ENCODE data around the gene NAP1L4.

NAP1L4 gene

GRCh38 chr11:3016861-3017260 is 24.7 kb upstream of the NAP1L4 start:
- DNase-seq (no peak), ATAC-seq (no peak)
- Mint-ChIP-seq H3K4me3 (no peak overlapping the region), H3K27ac (no peak overlapping the region), H3K36me3 (ENCODE audit: low read depth) (peaks cover 51% of the 10 kb centered on the region), H3K4me1 (peaks cover 35% of the 10 kb centered on the region), H3K27me3 (no peaks in the 10 kb centered on the region), H3K9me3 (no peaks in the 10 kb centered on the region)

DNA sequence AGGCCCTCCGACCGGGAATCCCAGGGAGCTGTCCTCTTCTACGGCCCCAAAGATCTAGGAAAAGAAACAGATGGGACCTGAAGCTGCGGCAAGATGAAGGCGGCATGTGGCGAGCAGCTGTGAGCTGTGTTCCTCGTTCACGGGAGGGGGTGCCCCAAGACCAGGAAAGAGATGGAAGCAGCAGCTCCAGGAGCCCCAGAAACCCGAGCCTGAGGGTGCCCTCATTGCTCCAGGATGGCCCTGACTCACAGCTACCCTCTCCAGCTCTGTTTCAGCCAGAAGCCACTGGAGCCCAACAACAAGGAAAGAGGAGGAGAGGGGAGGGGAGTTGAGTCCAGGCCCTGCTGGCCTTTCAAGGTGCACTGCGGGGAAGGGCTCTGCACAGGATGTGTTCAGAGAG is 23.7 kb upstream of the NAP1L4 start:
- ATAC-seq = no peak
- Mint-ChIP-seq H3K36me3 (ENCODE audit: low read depth) (peaks cover 57% of the 10 kb centered on the region), H3K4me3 (no peak overlapping the region), H3K27me3 (no peaks in the 10 kb centered on the region), H3K9me3 (no peaks in the 10 kb centered on the region), H3K4me1 (peaks cover 33% of the 10 kb centered on the region), H3K27ac (no peak overlapping the region)
- DNase-seq = no peak

GRCh38 chr11:3014943-3015342 is 22.8 kb upstream of the NAP1L4 start:
- Mint-ChIP-seq H3K4me1 (peaks cover 33% of the 10 kb centered on the region), H3K27ac (peak overlapping the region; percentile 72), H3K36me3 (ENCODE audit: low read depth) (peaks cover 59% of the 10 kb centered on the region), H3K9me3 (no peaks in the 10 kb centered on the region), H3K27me3 (no peaks in the 10 kb centered on the region), H3K4me3 (no peak overlapping the region)
- ATAC-seq = no peak
- no peak for DNase-seq

DNA sequence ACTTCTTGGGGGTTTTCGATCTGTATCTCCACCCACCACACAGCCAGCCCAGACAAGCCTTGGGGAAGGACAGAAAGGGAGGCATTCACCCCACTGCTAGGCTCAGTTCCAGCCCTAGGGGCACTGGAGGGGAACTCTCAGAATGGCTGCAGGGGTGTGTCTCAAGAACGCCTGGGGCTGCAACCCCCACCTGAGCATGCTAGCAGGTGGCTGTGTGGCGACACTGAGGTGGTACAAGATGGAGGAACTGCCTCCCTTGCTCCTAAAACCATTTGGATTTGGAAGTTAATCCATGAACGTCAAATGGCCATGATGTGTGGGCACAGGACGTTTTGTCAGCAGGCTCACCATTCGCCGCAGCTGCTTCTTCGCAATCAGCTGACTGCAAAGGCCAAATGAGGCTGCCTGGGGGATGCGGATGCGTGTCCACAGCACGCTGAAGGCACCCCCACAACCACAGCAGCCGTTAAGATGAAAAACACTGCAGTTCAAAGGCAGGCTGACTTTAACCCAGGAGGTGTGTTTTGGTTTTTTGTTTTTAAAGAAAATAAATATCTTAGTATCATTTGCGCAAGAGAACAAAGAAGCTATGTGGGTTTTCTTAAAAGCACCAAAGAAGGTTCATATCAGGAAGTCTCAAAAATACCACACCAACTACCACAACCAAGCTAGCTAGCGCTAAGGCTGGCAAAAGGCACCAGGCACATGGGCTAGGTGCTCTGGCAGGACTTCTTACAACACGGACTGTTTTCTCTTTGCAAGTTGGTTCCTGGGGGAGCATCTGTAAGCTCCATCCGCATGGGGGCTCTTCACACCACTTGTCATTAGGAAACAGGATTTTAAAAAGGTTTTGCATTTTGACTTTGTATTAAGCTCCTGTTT is 22.2 kb upstream of the NAP1L4 start:
- H3K4me1 Mint-ChIP-seq = peaks cover 34% of the 10 kb centered on the region
- H3K4me3 Mint-ChIP-seq = no peak overlapping the region
- no peaks in the 10 kb centered on the region for H3K27me3 Mint-ChIP-seq
- ATAC-seq (peak; percentile 70), DNase-seq (peak; percentile 56)
- H3K27ac Mint-ChIP-seq = peak overlapping the region; percentile 72
- peaks cover 60% of the 10 kb centered on the region for H3K36me3 Mint-ChIP-seq (ENCODE audit: low read depth)
- H3K9me3 Mint-ChIP-seq = no peaks in the 10 kb centered on the region

DNA sequence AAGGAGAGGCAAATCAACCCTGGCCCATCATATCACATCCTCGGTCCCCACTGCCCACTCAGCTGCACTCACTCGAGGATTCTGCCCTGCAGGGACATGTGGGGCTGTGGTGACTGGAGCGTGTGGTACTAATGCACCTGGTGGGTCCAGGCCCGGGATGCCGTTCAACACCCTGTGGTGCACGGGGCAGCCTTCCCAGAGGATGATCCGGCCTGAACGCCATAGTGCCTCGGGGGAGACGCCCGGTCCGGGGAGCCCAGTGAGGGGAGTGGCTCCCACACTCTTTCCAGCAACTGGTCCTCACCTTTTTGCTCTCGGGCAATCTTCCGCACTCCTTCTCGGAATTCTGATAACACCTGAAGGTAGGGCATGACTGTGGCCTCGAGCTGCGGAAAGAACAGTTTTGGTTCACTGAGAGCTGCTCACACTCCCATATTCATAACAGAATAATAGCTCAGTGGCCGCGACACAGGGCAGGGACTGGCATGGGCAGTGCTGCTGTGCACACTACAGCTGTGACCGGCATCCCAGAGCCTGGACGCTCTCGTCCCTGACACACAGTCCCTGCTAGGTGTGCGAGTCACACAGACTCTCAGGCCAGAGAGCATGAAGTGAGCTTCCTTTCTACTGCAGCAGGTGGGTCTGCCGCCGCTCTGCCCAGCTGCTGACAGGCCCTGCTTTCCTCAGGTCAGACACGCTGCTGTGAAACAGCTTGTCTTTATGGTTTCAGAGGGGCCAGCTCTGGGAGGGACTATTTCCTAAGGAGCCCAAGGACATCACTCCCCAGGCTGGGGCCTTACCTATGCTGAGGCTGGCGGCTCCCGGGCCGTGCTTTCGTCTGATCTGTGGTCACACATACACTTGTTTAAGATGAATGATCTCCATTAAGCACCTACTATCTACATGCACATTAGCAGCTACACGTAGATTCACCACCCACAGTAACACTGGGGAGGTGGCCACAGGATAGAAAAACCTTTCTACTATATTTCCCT is 20.1 kb upstream of the NAP1L4 start:
- Mint-ChIP-seq H3K36me3 (ENCODE audit: low read depth) (peaks cover 50% of the 10 kb centered on the region), H3K27me3 (no peaks in the 10 kb centered on the region), H3K27ac (peak overlapping the region; percentile 35), H3K9me3 (no peaks in the 10 kb centered on the region), H3K4me1 (peaks cover 37% of the 10 kb centered on the region), H3K4me3 (no peak overlapping the region)
- DNase-seq = no peak
- no peak for ATAC-seq

- peaks cover 44% of the 10 kb centered on the region for H3K36me3 Mint-ChIP-seq (ENCODE audit: low read depth)
- DNase-seq (no peak), ATAC-seq (no peak)
- H3K9me3 Mint-ChIP-seq = no peaks in the 10 kb centered on the region
- H3K4me1 Mint-ChIP-seq = peaks cover 38% of the 10 kb centered on the region
- H3K27ac Mint-ChIP-seq = no peak overlapping the region
- no peak overlapping the region for H3K4me3 Mint-ChIP-seq
- H3K27me3 Mint-ChIP-seq = no peaks in the 10 kb centered on the region
These were observed 18.6 kb upstream of the NAP1L4 start for GRCh38 chr11:3010521-3011275.

DNA sequence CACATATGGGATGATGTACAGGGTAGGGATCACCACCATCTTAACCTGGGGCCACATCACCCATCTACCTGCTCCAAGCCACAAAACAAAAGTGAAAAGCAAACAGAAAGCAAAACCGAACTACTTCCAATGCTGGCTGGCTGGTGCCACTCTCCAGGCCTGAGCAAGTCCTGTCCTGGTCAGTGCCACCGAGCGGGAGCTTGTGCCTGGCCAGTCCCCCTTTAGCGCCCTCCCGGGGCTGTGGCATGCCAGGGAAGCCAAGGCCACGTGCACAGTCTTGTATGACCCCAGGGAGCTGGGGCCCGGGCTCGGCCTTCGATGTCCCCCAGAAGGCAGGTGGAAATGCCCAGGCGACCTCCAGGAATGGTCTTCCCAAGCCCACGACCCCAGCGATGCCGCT is 17.9 kb upstream of the NAP1L4 start:
- Mint-ChIP-seq H3K27me3 (no peaks in the 10 kb centered on the region), H3K9me3 (no peaks in the 10 kb centered on the region), H3K4me3 (no peak overlapping the region), H3K27ac (no peak overlapping the region), H3K4me1 (peaks cover 31% of the 10 kb centered on the region), H3K36me3 (ENCODE audit: low read depth) (peaks cover 42% of the 10 kb centered on the region)
- ATAC-seq (no peak), DNase-seq (no peak)

DNA sequence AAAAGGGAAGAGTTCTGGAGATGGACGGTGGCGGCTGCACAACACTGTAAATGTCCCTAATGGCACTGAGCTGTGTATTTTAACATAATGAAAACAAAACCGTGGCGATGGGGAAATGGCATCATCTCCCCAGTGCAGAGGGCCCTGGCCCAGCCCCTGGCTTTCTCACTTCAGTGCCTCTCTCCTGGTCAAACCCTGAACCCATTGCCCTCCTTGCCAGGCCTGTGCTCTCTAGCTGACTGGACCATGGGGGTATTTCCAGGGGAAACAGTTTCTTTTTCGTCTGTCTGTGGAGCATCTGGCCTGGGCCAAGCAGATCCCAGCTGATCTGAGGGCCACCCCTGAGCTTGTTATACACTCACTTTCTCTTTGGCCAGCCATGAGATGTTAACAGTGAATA is 17.4 kb upstream of the NAP1L4 start:
- DNase-seq (no peak), ATAC-seq (no peak)
- H3K4me3 Mint-ChIP-seq = no peak overlapping the region
- H3K36me3 Mint-ChIP-seq (ENCODE audit: low read depth) = peaks cover 36% of the 10 kb centered on the region
- no peaks in the 10 kb centered on the region for H3K9me3 Mint-ChIP-seq
- H3K4me1 Mint-ChIP-seq = peaks cover 26% of the 10 kb centered on the region
- no peak overlapping the region for H3K27ac Mint-ChIP-seq
- no peaks in the 10 kb centered on the region for H3K27me3 Mint-ChIP-seq

DNA sequence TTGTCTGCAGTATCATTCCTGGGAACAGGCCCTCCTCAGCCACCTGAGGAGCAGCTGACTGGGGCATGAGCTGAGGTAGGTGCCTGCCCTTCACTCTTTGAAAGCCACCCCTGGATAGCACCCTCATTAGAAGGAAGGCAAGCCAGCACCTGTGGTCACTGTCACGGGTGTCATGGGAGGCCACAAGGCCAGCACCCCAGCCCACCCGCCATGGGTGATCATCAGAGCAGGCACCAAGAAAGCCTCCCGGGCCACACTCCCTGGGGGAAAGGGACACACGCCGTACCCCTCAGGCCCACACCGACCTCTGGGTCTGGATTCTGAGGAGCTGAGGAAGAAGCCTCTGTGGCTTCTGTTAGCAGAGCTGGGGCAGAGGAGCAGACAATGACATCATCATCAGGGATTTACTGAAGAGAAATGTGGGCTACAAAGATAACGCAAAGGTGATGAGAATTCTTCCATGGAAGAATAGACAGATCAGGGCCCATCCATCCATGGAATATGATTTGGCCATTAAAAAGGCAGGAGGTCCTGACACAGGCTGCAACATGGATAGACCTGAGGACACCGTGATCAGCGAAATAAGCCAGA is 16.7 kb upstream of the NAP1L4 start:
- H3K4me1 Mint-ChIP-seq = peaks cover 20% of the 10 kb centered on the region
- H3K27ac Mint-ChIP-seq = no peak overlapping the region
- H3K36me3 Mint-ChIP-seq (ENCODE audit: low read depth) = peaks cover 39% of the 10 kb centered on the region
- H3K4me3 Mint-ChIP-seq = no peak overlapping the region
- no peaks in the 10 kb centered on the region for H3K27me3 Mint-ChIP-seq
- ATAC-seq (no peak), DNase-seq (no peak)
- no peaks in the 10 kb centered on the region for H3K9me3 Mint-ChIP-seq

DNA sequence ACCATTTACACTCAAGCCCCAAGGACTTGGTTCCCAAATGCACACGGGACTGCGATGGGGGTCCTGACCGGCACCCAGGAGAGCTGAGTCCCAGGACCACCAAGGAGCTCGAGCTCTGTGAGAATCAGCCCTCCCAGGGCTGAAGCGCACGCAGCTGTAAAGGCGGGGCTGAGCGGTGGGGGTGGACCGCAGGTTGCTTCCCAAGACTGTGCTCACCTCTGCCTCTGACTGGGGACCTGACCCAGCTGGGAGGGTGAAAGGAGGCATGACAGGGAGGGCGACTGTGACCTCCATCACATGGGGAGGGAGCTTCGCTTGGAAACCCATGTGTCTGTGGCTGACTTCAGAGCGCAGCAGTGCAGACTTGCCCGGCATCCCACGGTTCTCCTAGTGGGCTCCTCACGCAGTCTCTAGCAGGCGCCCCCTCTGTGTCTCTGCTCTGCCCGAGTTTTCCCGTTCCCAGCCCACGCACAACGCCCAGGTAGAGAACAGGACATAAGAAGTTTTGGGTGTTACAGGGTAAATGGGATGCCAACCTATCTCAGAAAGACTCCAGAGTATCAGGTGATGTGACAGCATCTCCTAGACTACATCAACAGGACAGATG is 15.4 kb upstream of the NAP1L4 start:
- H3K36me3 Mint-ChIP-seq (ENCODE audit: low read depth) = peaks cover 49% of the 10 kb centered on the region
- ATAC-seq (no peak), DNase-seq (no peak)
- H3K27ac Mint-ChIP-seq = no peak overlapping the region
- H3K27me3 Mint-ChIP-seq = no peaks in the 10 kb centered on the region
- no peak overlapping the region for H3K4me3 Mint-ChIP-seq
- peaks cover 16% of the 10 kb centered on the region for H3K4me1 Mint-ChIP-seq
- no peaks in the 10 kb centered on the region for H3K9me3 Mint-ChIP-seq

GRCh38 chr11:3006505-3007260 is 14.6 kb upstream of the NAP1L4 start:
- Mint-ChIP-seq H3K4me1 (peaks cover 16% of the 10 kb centered on the region), H3K4me3 (no peak overlapping the region), H3K27me3 (no peaks in the 10 kb centered on the region), H3K9me3 (no peaks in the 10 kb centered on the region), H3K36me3 (ENCODE audit: low read depth) (peaks cover 47% of the 10 kb centered on the region), H3K27ac (no peak overlapping the region)
- DNase-seq (no peak), ATAC-seq (peak; percentile 75)

DNA sequence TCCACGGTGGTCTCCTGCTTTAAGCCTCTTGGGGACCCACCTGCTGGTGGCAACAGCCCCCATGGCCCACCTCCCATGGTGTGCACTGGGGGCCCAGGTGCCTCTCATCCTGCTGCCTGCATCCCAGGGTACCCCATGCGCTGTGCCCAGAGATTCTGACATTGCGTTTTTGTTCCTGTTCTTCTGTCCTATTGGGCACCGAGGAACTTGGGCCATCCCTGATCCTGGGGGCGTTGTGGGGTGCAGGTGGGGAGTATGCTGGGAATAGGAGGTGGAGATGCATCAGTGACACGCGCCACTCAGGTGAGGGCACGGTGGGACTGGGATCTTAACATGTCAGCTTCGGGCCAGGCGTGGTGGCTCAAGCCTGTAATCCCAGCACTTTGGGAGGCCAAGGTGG is 12.4 kb upstream of the NAP1L4 start:
- no peak overlapping the region for H3K4me3 Mint-ChIP-seq
- H3K4me1 Mint-ChIP-seq = peaks cover 15% of the 10 kb centered on the region
- no peaks in the 10 kb centered on the region for H3K9me3 Mint-ChIP-seq
- no peak for ATAC-seq
- H3K27ac Mint-ChIP-seq = no peak overlapping the region
- H3K27me3 Mint-ChIP-seq = no peaks in the 10 kb centered on the region
- peaks cover 47% of the 10 kb centered on the region for H3K36me3 Mint-ChIP-seq (ENCODE audit: low read depth)
- no peak for DNase-seq
